Fibroblast of skin of left biceps (primary cell): ENCODE results near the gene VASH1.

ENCODE experiments used
- DNase-seq, 2 experiments: peaks; one replicate each; pipeline ENCODE4 v3.0.0-alpha.2; 2013; ENCODE audit warnings: low read depth in 2 of 2

Gene VASH1

GRCh38 chr14:76742185-76742584, 19.1 kb upstream of the VASH1 start:
- DNase-seq: no peak

GRCh38 chr14:76742966-76743365, 18.3 kb upstream of the VASH1 start:
- no peak for DNase-seq

- DNase-seq: no peak
Measured at GRCh38 chr14:76752744-76753143, 8.5 kb upstream of the VASH1 start.

GRCh38 chr14:76753541-76754198, 7.6 kb upstream of the VASH1 start:
- DNase-seq: no peak

GRCh38 chr14:76754586-76754985, 6.7 kb upstream of the VASH1 start:
- no peak for DNase-seq

- DNase-seq: no peak
Measured at GRCh38 chr14:76755610-76756370, 5.5 kb upstream of the VASH1 start.

- DNase-seq: no peak
Measured at GRCh38 chr14:76756371-76756750, 4.9 kb upstream of the VASH1 start.

- no peak for DNase-seq
Measured at GRCh38 chr14:76759589-76759988, 1.7 kb upstream of the VASH1 start.

- no peak for DNase-seq
Measured at GRCh38 chr14:76760331-76761135, 735 bp upstream of the VASH1 start.

- no peak for DNase-seq
Measured at GRCh38 chr14:76761960-76762410, 717 bp downstream of the VASH1 start.

- DNase-seq: no peak
Measured at GRCh38 chr14:76762411-76763095, 1.3 kb downstream of the VASH1 start.

GRCh38 chr14:76763096-76764041, 2.1 kb downstream of the VASH1 start:
- DNase-seq: no peak

GRCh38 chr14:76765461-76765931, 4.2 kb downstream of the VASH1 start:
- no peak for DNase-seq

- no peak for DNase-seq
Measured at GRCh38 chr14:76767681-76768656, 6.7 kb downstream of the VASH1 start.

GRCh38 chr14:76768671-76769500, 7.6 kb downstream of the VASH1 start:
- DNase-seq: no peak

GRCh38 chr14:76769636-76770292, 8.5 kb downstream of the VASH1 start:
- no peak for DNase-seq

- DNase-seq: no peak
Measured at GRCh38 chr14:76770521-76771436, 9.5 kb downstream of the VASH1 start.
